ENCODE results near the gene THSD7A. TPM values are rescaled to one million over a fixed set of nuclear protein-coding genes. Genes with fewer than 3 reads are reported as not detected.
A peak's percentile ranks its signal among the peaks of the same experiment; 100 is the strongest.

The THSD7A gene
- total and polyA plus RNA-seq, 2 donors from 2014 or later = 5.1 to 24.3 TPM

GRCh38 chr7:11330717-11331116 lies 501.3 kb downstream of the THSD7A start:
- no peak for FAIRE-seq

GRCh38 chr7:11330208-11330607 lies 501.8 kb downstream of the THSD7A start:
- no peak for TF ChIP-seq CTCF (IDR thresholded peaks at IDR 0.05; ENCODE audit: borderline replicate concordance, extremely low read depth, insufficient read depth)
- FAIRE-seq = no peak
- Histone ChIP-seq H3K27ac (ENCODE audit: low read depth in 2 of 2, low read length in 2 of 2) (no peak overlapping the region), H3K4me1 (ENCODE audit: control insufficient read depth in 2 of 3, insufficient read depth in 2 of 3, low read depth in 1 of 3, low read length in 3 of 3) (peaks cover 0 to 2% (median 0%) of the 10 kb centered on the region in 3 donors), H3K27me3 (ENCODE audit: control insufficient read depth, insufficient read depth, low read length) (no peaks in the 10 kb centered on the region), H3K9ac (ENCODE audit: low read length in 3 of 3) (no peak overlapping the region), H3K9me3 (ENCODE audit: control insufficient read depth in 2 of 3, insufficient read depth in 1 of 3, low read length in 3 of 3) (peaks cover 0 to 3% (median 0%) of the 10 kb centered on the region in 3 donors), H3K36me3 (ENCODE audit: control insufficient read depth in 2 of 3, insufficient read depth in 3 of 3, low read length in 3 of 3) (no peaks in the 10 kb centered on the region), H3K4me3 (ENCODE audit: low read length in 3 of 3) (no peak overlapping the region)
- intact Hi-C loops (cut with DNase I) = no loop called here
- DNase-seq = no peak

More at GRCh38 chr7:11330717-11331116, 501.3 kb downstream of the THSD7A start:
- no peak overlapping the region for H3K9ac ChIP-seq (ENCODE audit: low read length in 3 of 3)
- H3K4me1 ChIP-seq (ENCODE audit: control insufficient read depth in 2 of 3, insufficient read depth in 2 of 3, low read depth in 1 of 3, low read length in 3 of 3) = peaks cover 0 to 2% (median 0%) of the 10 kb centered on the region in 3 donors
- no peak overlapping the region for H3K27ac ChIP-seq (ENCODE audit: low read depth in 2 of 2, low read length in 2 of 2)
- H3K4me3 ChIP-seq (ENCODE audit: low read length in 3 of 3) = no peak overlapping the region
- TF ChIP-seq CTCF (IDR thresholded peaks at IDR 0.05; ENCODE audit: borderline replicate concordance, extremely low read depth, insufficient read depth) = no peak
- peaks cover 0 to 3% (median 0%) of the 10 kb centered on the region in 3 donors for H3K9me3 ChIP-seq (ENCODE audit: control insufficient read depth in 2 of 3, insufficient read depth in 1 of 3, low read length in 3 of 3)
- H3K36me3 ChIP-seq (ENCODE audit: control insufficient read depth in 2 of 3, insufficient read depth in 3 of 3, low read length in 3 of 3) = no peaks in the 10 kb centered on the region
- no peak for DNase-seq
- intact Hi-C loops (cut with DNase I) = no loop called here
- H3K27me3 ChIP-seq (ENCODE audit: control insufficient read depth, insufficient read depth, low read length) = no peaks in the 10 kb centered on the region

GRCh38 chr7:11329626-11330025 lies 502.4 kb downstream of the THSD7A start:
- peak in 1 of 5 donors; percentile 25 for DNase-seq
- peaks cover 0 to 3% (median 0%) of the 10 kb centered on the region in 3 donors for H3K9me3 ChIP-seq (ENCODE audit: control insufficient read depth in 2 of 3, insufficient read depth in 1 of 3, low read length in 3 of 3)
- H3K27ac ChIP-seq (ENCODE audit: low read depth in 2 of 2, low read length in 2 of 2) = no peak overlapping the region
- no peak for TF ChIP-seq CTCF (IDR thresholded peaks at IDR 0.05; ENCODE audit: borderline replicate concordance, extremely low read depth, insufficient read depth)
- no peak overlapping the region for H3K9ac ChIP-seq (ENCODE audit: low read length in 3 of 3)
- peaks cover 0 to 2% (median 0%) of the 10 kb centered on the region in 3 donors for H3K4me1 ChIP-seq (ENCODE audit: control insufficient read depth in 2 of 3, insufficient read depth in 2 of 3, low read depth in 1 of 3, low read length in 3 of 3)
- H3K4me3 ChIP-seq (ENCODE audit: low read length in 3 of 3) = no peak overlapping the region
- no peaks in the 10 kb centered on the region for H3K36me3 ChIP-seq (ENCODE audit: control insufficient read depth in 2 of 3, insufficient read depth in 3 of 3, low read length in 3 of 3)
- H3K27me3 ChIP-seq (ENCODE audit: control insufficient read depth, insufficient read depth, low read length) = no peaks in the 10 kb centered on the region
- no peak for FAIRE-seq
- intact Hi-C loops (cut with DNase I) = no loop called here

GRCh38 chr7:11328309-11328708 lies 503.7 kb downstream of the THSD7A start:
- DNase-seq (peak in 1 of 5 donors; percentile 37), FAIRE-seq (no peak)
- no peak overlapping the region for H3K9ac ChIP-seq (ENCODE audit: low read length in 3 of 3)
- no peak overlapping the region for H3K4me3 ChIP-seq (ENCODE audit: low read length in 3 of 3)
- H3K27ac ChIP-seq (ENCODE audit: low read depth in 2 of 2, low read length in 2 of 2) = no peak overlapping the region
- TF ChIP-seq CTCF (IDR thresholded peaks at IDR 0.05; ENCODE audit: borderline replicate concordance, extremely low read depth, insufficient read depth) = no peak
- intact Hi-C loops (cut with DNase I) = no loop called here
- peaks cover 0 to 3% (median 0%) of the 10 kb centered on the region in 3 donors for H3K9me3 ChIP-seq (ENCODE audit: control insufficient read depth in 2 of 3, insufficient read depth in 1 of 3, low read length in 3 of 3)
- no peaks in the 10 kb centered on the region for H3K36me3 ChIP-seq (ENCODE audit: control insufficient read depth in 2 of 3, insufficient read depth in 3 of 3, low read length in 3 of 3)
- H3K27me3 ChIP-seq (ENCODE audit: control insufficient read depth, insufficient read depth, low read length) = no peaks in the 10 kb centered on the region
- H3K4me1 ChIP-seq (ENCODE audit: control insufficient read depth in 2 of 3, insufficient read depth in 2 of 3, low read depth in 1 of 3, low read length in 3 of 3) = peaks cover 0 to 2% (median 0%) of the 10 kb centered on the region in 3 donors
